Ascending aorta (tissue), 2 donors: ENCODE measurements around the gene RIGI. TPM values are rescaled to one million over a fixed set of nuclear protein-coding genes. Genes with fewer than 3 reads are reported as not detected.

Source experiments
- DNase-seq, 2 donors: peaks; one replicate each; pipeline ENCODE4 v3.0.0-alpha.2; 2019; ENCODE audit warnings: low spot score in 2 of 2
- H3K27ac ChIP-seq, 2 donors: fragments of 200-600 bp; sonication (generic); one replicate each; pipeline ENCODE4 v1.5.1; 2016 to 2017; ENCODE audit warnings: mild to moderate bottlenecking in 1 of 2
- H3K27me3 ChIP-seq: fragments of 200-600 bp; sonication (generic); one replicate; pipeline ENCODE4 v1.5.1; 2017
- H3K36me3 ChIP-seq, 2 donors: fragments of 200-600 bp; sonication (generic); one replicate each; pipeline ENCODE4 v1.5.1; 2016
- H3K4me1 ChIP-seq, 2 donors: fragments of 200-600 bp; sonication (generic); one replicate each; pipeline ENCODE4 v1.5.1; 2016 to 2017; ENCODE audit warnings: mild to moderate bottlenecking in 1 of 2
- H3K4me3 ChIP-seq, 2 donors: fragments of 200-600 bp; sonication (generic); one replicate each; pipeline ENCODE4 v1.5.1; 2016 to 2017; ENCODE audit warnings: mild to moderate bottlenecking in 1 of 2
- H3K9me3 ChIP-seq, 2 donors: fragments of 200-600 bp; sonication (generic); one replicate each; pipeline ENCODE4 v1.5.1; 2016
- intact Hi-C: fragments of 100-400 bp; cut with DNase I; formaldehyde crosslinking; loops from one replicate; pipeline ENCODE4 v1.15.1; 2023
- total RNA-seq: library from RNA; depleted of rRNA; stranded (reverse); fragments of >200 nt; gene quantifications from one replicate; pipeline ENCODE4 v1.1.0, GENCODE V29; 2016
- TF ChIP-seq, protein P1 (sequence below), 3 experiments: fragments of 200-600 bp in 2 of 3; fragments of 450-650 bp in 1 of 3; sonication (generic) in 2 of 3; IDR thresholded peaks; one replicate each; pipeline ENCODE4 v1.5.1; 2016 to 2019; ENCODE audit warnings: antibody characterized with exemption in 3 of 3, mild to moderate bottlenecking in 1 of 3, moderate library complexity in 1 of 3

The RIGI gene
- total RNA-seq, 1 donor from 2014 or later = 1.9 TPM

DNA sequence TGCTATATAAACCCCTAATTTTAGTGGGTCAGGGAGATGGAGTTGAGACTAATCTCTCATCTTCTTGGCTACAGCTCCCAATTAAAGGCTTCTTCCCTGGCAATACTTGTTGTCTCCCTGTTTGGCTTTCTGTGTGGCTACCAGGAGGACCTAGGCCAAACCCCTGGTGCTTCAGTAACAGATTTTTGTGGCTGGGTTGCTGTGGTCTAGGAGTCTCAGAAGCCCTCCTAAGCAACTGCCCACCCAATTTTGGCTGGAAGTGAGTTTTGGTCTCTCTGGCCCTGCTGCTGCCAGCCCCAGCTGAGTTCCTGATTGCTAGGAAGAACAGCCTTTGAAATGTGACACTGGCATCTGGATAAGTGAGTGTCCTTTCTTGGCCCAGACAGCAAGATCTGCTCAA, 9.8 kb downstream of the RIGI start:
- Histone ChIP-seq H3K27me3 (no peaks in the 10 kb centered on the region), H3K4me1 (no peaks in the 10 kb centered on the region), H3K36me3 (no peaks in the 10 kb centered on the region), H3K9me3 (no peaks in the 10 kb centered on the region), H3K4me3 (no peak overlapping the region), H3K27ac (no peak overlapping the region)
- TF ChIP-seq, protein P1, sequence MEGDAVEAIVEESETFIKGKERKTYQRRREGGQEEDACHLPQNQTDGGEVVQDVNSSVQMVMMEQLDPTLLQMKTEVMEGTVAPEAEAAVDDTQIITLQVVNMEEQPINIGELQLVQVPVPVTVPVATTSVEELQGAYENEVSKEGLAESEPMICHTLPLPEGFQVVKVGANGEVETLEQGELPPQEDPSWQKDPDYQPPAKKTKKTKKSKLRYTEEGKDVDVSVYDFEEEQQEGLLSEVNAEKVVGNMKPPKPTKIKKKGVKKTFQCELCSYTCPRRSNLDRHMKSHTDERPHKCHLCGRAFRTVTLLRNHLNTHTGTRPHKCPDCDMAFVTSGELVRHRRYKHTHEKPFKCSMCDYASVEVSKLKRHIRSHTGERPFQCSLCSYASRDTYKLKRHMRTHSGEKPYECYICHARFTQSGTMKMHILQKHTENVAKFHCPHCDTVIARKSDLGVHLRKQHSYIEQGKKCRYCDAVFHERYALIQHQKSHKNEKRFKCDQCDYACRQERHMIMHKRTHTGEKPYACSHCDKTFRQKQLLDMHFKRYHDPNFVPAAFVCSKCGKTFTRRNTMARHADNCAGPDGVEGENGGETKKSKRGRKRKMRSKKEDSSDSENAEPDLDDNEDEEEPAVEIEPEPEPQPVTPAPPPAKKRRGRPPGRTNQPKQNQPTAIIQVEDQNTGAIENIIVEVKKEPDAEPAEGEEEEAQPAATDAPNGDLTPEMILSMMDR (IDR thresholded peaks at IDR 0.05) = no peak
- intact Hi-C loops = no loop called here
- no peak for DNase-seq

DNA sequence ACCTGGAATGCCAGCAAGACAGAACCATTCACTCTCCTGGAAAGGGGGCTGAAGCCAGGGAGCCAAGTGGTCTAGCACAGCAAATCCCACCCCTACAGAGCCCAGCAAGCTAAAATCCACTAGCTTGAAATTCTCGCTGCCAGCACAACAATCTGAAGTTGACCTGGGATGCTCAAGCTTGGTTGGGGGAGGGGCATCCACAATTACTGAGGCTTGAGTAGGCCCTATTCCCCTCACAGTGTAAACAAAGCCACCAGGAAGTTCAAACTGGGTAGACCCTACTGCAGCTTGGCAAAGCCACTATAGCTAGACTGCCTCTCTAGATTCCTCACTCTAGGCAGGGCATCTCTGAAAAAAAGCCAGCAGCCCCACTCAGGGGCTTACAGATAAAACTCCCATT, 17.3 kb downstream of the RIGI start:
- Histone ChIP-seq H3K4me3 (no peak overlapping the region), H3K27ac (no peak overlapping the region)

DNA sequence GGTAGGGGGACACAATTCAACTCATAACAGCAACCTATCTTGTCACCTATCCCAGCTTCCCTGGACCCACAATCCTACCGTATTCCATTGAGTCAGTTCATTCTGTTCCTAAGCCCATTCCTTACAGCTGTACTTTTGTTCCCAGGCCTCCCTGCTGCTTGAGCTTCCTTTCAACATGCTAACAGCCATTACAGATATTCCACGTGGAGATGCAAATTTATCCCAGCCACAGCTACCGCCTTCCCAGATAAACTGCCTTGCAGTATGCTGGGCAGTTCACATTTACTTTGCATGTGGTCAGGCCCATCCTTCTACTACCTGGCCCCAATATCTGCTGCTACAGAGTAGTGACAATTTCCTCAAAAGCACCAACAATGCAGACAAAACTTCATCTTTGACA, 23.0 kb downstream of the RIGI start:
- no peaks in the 10 kb centered on the region for H3K9me3 ChIP-seq
- intact Hi-C loops = loop anchor here (10.0 kb wide), 1 partner anchor 48 kb away; no protein-coding TSS in a partner anchor
- no peak for DNase-seq
- no peak overlapping the region for H3K4me3 ChIP-seq
- H3K27me3 ChIP-seq = no peaks in the 10 kb centered on the region
- H3K36me3 ChIP-seq = peaks cover 12 to 16% of the 10 kb centered on the region in 2 donors
- TF ChIP-seq, protein P1 (IDR thresholded peaks at IDR 0.05) = no peak
- H3K4me1 ChIP-seq = no peaks in the 10 kb centered on the region
- no peak overlapping the region for H3K27ac ChIP-seq

More for the DNA sequence above, 17.3 kb downstream of the RIGI start:
- Histone ChIP-seq H3K36me3 (no peaks in the 10 kb centered on the region), H3K27me3 (no peaks in the 10 kb centered on the region), H3K4me1 (peaks cover 0 to 5% of the 10 kb centered on the region in 2 donors), H3K9me3 (no peaks in the 10 kb centered on the region)
- TF ChIP-seq, protein P1 (IDR thresholded peaks at IDR 0.05) = no peak
- DNase-seq = no peak
- intact Hi-C loops = loop anchor here (10.0 kb wide), 1 partner anchor 54 kb away; no protein-coding TSS in a partner anchor

DNA sequence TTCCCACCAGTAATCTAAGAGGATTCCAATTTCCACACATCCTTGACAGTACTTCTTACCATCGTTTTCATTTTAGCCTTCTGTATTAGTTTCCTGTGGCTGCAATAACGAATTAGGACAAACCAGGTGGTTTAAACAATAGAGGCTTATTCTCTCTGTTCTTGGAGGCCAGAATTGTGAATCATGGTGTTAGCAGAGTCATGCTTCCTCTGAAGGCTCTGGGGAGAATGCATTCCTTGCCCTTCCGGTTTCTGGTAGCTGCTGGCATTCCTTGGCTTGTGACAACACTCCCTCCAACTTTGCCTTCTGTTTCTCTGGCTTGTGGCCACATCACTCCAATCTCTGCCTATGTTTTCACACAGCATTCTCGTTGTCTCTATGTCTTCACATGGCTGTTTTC, 23.5 kb downstream of the RIGI start:
- Histone ChIP-seq H3K27me3 (no peaks in the 10 kb centered on the region), H3K36me3 (peaks cover 13 to 18% of the 10 kb centered on the region in 2 donors), H3K27ac (no peak overlapping the region), H3K4me1 (no peaks in the 10 kb centered on the region), H3K4me3 (no peak overlapping the region), H3K9me3 (no peaks in the 10 kb centered on the region)
- intact Hi-C loops = loop anchor here (10.0 kb wide), 1 partner anchor 48 kb away; no protein-coding TSS in a partner anchor
- TF ChIP-seq, protein P1 (IDR thresholded peaks at IDR 0.05) = no peak
- DNase-seq = no peak

DNA sequence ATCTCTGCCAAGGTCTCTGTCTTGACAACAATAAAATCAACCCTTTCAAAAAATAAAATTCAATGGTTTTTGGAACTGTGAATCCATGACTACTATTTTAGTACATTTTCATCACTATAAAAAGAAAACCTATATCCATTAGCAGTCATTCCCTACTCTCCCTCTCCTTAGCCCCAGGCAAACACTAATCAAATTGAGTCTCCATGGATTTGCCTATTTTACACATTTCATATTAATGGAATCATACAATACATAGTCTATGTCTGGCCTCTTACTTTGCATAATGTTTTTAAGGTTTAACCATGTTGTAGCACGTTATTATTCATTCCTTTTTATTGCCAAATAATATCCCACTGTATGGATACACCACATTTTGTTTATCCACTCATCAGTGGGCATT, 24.1 kb downstream of the RIGI start:
- Histone ChIP-seq H3K36me3 (peaks cover 13 to 18% of the 10 kb centered on the region in 2 donors), H3K4me3 (no peak overlapping the region), H3K27ac (no peak overlapping the region), H3K27me3 (no peaks in the 10 kb centered on the region), H3K4me1 (no peaks in the 10 kb centered on the region), H3K9me3 (no peaks in the 10 kb centered on the region)
- no peak for DNase-seq
- intact Hi-C loops = loop anchor here (10.0 kb wide), 1 partner anchor 47 kb away; no protein-coding TSS in a partner anchor
- TF ChIP-seq, protein P1 (IDR thresholded peaks at IDR 0.05) = no peak

DNA sequence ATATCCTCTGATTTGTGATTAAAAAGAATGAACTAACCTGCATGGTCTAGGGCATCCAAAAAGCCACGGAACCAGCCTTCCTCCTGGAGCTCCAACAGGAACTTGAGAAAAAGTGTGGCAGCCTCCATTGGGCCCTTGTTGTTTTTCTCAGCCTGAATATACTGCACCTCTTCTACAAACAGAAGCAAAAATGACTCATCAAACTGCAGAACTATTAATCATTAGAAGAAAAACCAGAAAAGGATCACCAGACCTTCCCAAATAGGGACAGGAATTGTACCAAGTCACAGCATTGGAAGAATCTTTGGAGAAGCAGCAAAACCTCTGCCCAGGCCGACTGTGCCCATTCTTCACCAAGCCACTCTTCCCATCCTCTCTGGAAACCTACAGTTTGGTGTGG, 25.2 kb downstream of the RIGI start:
- Histone ChIP-seq H3K27me3 (no peaks in the 10 kb centered on the region), H3K27ac (no peak overlapping the region), H3K4me1 (no peaks in the 10 kb centered on the region), H3K36me3 (peaks cover 13 to 29% of the 10 kb centered on the region in 2 donors), H3K4me3 (no peak overlapping the region), H3K9me3 (no peaks in the 10 kb centered on the region)
- TF ChIP-seq, protein P1 (IDR thresholded peaks at IDR 0.05) = no peak
- no peak for DNase-seq
- intact Hi-C loops = loop anchor here (10.0 kb wide), 1 partner anchor 46 kb away; no protein-coding TSS in a partner anchor
